NCI-H69 (cell line): Measurements from ENCODE around the gene UBA6.
A peak's percentile ranks its signal among the peaks of the same experiment; 100 is the strongest.
"Not testable (repeated sequence)": the region's sequence is repeated elsewhere in the genome, so short reads cannot be mapped to it uniquely, and the experiment has no call there.

Source experiments
- DNase-seq: peaks from one replicate; lab custom pipeline; 2025; lab: John Stamatoyannopoulos, UW

UBA6 gene

GRCh38 chr4:67700738-67701516 is at the start of gene UBA6:
UBA6 (minus strand) TSS chr4:67701155; CDS start chr4:67701119, 36 bp downstream.
- DNase-seq: peak; percentile 96

- DNase-seq: no peak
Observed at GRCh38 chr4:67750691-67751090, 49.7 kb upstream of the UBA6 start.

GRCh38 chr4:67749286-67749685 is 48.3 kb upstream of the UBA6 start:
- no peak for DNase-seq

- DNase-seq: peak; percentile 33
Observed at GRCh38 chr4:67746797-67747495, 46.0 kb upstream of the UBA6 start.

- DNase-seq: no peak
Observed at GRCh38 chr4:67744561-67745283, 43.8 kb upstream of the UBA6 start.

GRCh38 chr4:67743194-67743593 is 42.2 kb upstream of the UBA6 start:
- no peak for DNase-seq

- no peak for DNase-seq
Observed at GRCh38 chr4:67736262-67736661, 35.3 kb upstream of the UBA6 start.

- DNase-seq: no peak
Observed at GRCh38 chr4:67735325-67735724, 34.4 kb upstream of the UBA6 start.

GRCh38 chr4:67730511-67730910 is 29.6 kb upstream of the UBA6 start:
- not testable (repeated sequence) for DNase-seq

- DNase-seq: no peak
Observed at GRCh38 chr4:67727124-67727850, 26.3 kb upstream of the UBA6 start.

GRCh38 chr4:67725981-67726380 is 25.0 kb upstream of the UBA6 start:
- no peak for DNase-seq

GRCh38 chr4:67725132-67725531 is 24.2 kb upstream of the UBA6 start:
- DNase-seq: no peak

- DNase-seq: peak; percentile 14
Observed at GRCh38 chr4:67723949-67724348, 23.0 kb upstream of the UBA6 start.

- DNase-seq: no peak
Observed at GRCh38 chr4:67723341-67723740, 22.4 kb upstream of the UBA6 start.

GRCh38 chr4:67721770-67722597 is 21.0 kb upstream of the UBA6 start:
- DNase-seq: no peak

GRCh38 chr4:67721315-67721769 is 20.4 kb upstream of the UBA6 start:
- DNase-seq: no peak

- no peak for DNase-seq
Observed at GRCh38 chr4:67719953-67720617, 19.1 kb upstream of the UBA6 start.

- DNase-seq: no peak
Observed at GRCh38 chr4:67718848-67719247, 17.9 kb upstream of the UBA6 start.

GRCh38 chr4:67717586-67717985 is 16.6 kb upstream of the UBA6 start:
- no peak for DNase-seq

GRCh38 chr4:67714955-67715354 is 14.0 kb upstream of the UBA6 start:
- no peak for DNase-seq

- DNase-seq: no peak
Observed at GRCh38 chr4:67714248-67714583, 13.3 kb upstream of the UBA6 start.
